ENCODE data around the gene RAI14.
A peak's percentile ranks its signal among the peaks of the same experiment; 100 is the strongest.

Gene RAI14

GRCh38 chr5:34731435-34732232, 75.5 kb downstream of the RAI14 start:
- in situ Hi-C loops (cut with HindIII; ENCODE audit: low pct_ligation_motif_present, low sequenced_read_pairs) = no loop called here
- TF ChIP-seq CTCF (IDR thresholded peaks at IDR 0.05; ENCODE audit: low read depth, low read length, missing control alignments) = no peak
- Histone ChIP-seq H3K4me3 (ENCODE audit: low read depth, low read length) (no peak overlapping the region), H3K27ac (no peak overlapping the region), H3K36me3 (replicated peaks) (peaks cover 37% of the 10 kb centered on the region), H3K27me3 (replicated peaks) (no peaks in the 10 kb centered on the region)
- no peak for DNase-seq

DNA sequence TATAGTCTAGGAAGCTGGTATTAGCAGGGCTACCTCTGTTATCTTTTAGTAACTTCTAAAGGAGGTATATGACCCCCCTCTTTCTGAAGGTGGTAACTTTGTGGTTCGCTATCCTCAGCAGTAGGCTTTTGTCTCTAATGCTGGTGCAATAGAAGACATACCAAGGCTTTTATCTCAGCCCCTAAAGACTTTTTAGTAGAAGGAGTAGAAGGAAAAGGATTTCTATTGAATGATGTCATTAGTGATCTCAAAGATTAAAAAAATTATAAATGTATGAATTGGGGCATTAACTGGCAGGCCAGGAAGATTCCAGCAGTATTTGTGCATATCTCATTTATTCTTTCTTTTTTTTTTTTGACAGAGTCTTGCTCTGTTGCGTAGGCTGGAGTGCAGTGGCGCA, 78.2 kb downstream of the RAI14 start:
- no peak overlapping the region for H3K4me3 ChIP-seq (ENCODE audit: low read depth, low read length)
- no peak for TF ChIP-seq CTCF (IDR thresholded peaks at IDR 0.05; ENCODE audit: low read depth, low read length, missing control alignments)
- no peak for DNase-seq
- in situ Hi-C loops (cut with HindIII; ENCODE audit: low pct_ligation_motif_present, low sequenced_read_pairs) = no loop called here
- peaks cover 33% of the 10 kb centered on the region for H3K36me3 ChIP-seq (replicated peaks)
- no peak overlapping the region for H3K27ac ChIP-seq
- H3K27me3 ChIP-seq (replicated peaks) = no peaks in the 10 kb centered on the region

- no peak for DNase-seq
- in situ Hi-C loops (cut with HindIII; ENCODE audit: low pct_ligation_motif_present, low sequenced_read_pairs) = no loop called here
- TF ChIP-seq CTCF (IDR thresholded peaks at IDR 0.05; ENCODE audit: low read depth, low read length, missing control alignments) = no peak
- Histone ChIP-seq H3K36me3 (replicated peaks) (peaks cover 33% of the 10 kb centered on the region), H3K27ac (peak overlapping the region; percentile 9), H3K27me3 (replicated peaks) (no peaks in the 10 kb centered on the region), H3K4me3 (ENCODE audit: low read depth, low read length) (no peak overlapping the region)
Measured at GRCh38 chr5:34735491-34736426, 79.6 kb downstream of the RAI14 start.

DNA sequence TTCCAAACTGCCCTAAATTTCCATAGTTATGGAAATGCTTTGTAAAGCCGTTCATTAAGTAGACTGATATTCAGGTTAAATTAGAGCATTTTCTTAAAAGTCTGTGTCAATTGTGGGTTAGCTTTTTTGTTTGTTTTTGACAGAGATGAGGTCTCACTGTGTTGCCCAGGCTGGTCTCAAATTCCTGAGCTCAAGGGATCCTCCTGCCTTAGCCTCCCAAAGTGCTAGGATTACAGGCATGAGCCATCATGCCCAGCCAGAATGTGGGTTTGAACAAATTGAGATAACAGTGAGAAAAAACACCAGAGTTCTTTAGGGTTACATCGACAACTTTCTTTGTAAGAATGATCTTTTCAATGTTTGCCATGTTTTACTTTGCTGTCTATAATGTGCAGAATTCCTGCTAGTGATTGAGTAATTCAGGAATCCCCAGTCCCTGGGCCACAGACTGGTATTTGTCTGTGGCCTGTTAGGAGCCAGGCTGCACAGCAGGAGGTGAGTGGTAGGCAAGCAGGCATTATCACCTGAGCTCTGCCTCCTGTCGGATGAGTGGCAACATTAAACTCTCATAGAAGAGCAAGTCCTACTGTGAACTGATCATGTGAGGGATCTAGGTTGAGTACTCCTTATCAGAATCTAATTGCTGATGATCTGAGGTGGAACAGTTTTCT, 80.5 kb downstream of the RAI14 start:
- TF ChIP-seq CTCF (IDR thresholded peaks at IDR 0.05; ENCODE audit: low read depth, low read length, missing control alignments) = no peak

DNA sequence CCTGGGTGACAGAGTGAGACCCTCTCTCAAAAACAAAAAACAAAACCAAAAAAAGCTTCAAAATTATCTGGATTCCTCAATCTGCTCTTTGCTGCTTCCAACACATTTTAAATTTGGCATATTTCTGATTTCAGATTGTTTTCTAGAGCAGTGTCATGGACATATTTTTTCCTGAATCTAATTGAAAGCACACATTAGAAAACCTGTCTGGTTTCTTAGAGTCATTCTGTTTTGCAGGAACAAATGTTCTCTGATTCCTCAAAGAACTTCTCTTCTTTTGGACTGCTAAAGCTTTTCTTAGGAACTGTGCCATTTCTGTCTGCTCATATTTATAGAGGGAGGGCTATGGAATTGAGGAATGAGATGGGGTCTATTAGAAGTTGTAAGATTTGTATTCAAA, 81.6 kb downstream of the RAI14 start:
- H3K4me3 ChIP-seq (ENCODE audit: low read depth, low read length) = no peak overlapping the region
- DNase-seq = no peak
- peaks cover 24% of the 10 kb centered on the region for H3K36me3 ChIP-seq (replicated peaks)
- TF ChIP-seq CTCF (IDR thresholded peaks at IDR 0.05; ENCODE audit: low read depth, low read length, missing control alignments) = no peak
- H3K27ac ChIP-seq = no peak overlapping the region
- in situ Hi-C loops (cut with HindIII; ENCODE audit: low pct_ligation_motif_present, low sequenced_read_pairs) = no loop called here
- H3K27me3 ChIP-seq (replicated peaks) = no peaks in the 10 kb centered on the region

More for the DNA sequence above, 80.5 kb downstream of the RAI14 start:
- peak overlapping the region; percentile 13 for H3K27ac ChIP-seq
- in situ Hi-C loops (cut with HindIII; ENCODE audit: low pct_ligation_motif_present, low sequenced_read_pairs) = no loop called here
- no peak for DNase-seq
- peaks cover 30% of the 10 kb centered on the region for H3K36me3 ChIP-seq (replicated peaks)
- no peaks in the 10 kb centered on the region for H3K27me3 ChIP-seq (replicated peaks)
- H3K4me3 ChIP-seq (ENCODE audit: low read depth, low read length) = no peak overlapping the region
